Lower leg skin (tissue), 4 donors: ENCODE results near the gene NFIA. TPM values are rescaled to one million over a fixed set of nuclear protein-coding genes. Genes with fewer than 3 reads are reported as not detected.

Experiments
- DNase-seq, 2 donors: peaks; one replicate each; pipeline ENCODE4 v3.0.0-alpha.2; 2019; ENCODE audit warnings: low spot score in 2 of 2
- H3K4me3 ChIP-seq: fragments of 200-600 bp; sonication (generic); 2 replicates; pipeline ENCODE4 v1.5.1; 2017; ENCODE audit warnings: mild to moderate bottlenecking, low read depth; ENCODE audit not compliant: poor library complexity, severe bottlenecking
- POLR2A ChIP-seq, 2 donors: fragments of 450-650 bp; IDR thresholded peaks; one replicate each; pipeline ENCODE4 v1.6.1; 2016 to 2017; ENCODE audit warnings: antibody characterized with exemption in 2 of 2, mild to moderate bottlenecking in 1 of 2, moderate library complexity in 1 of 2
- WGBS, 2 donors: methylation state at CpG; one replicate each; pipeline ENCODE4 v1.1.5; 2018; 5-methylcytosine and 5-hydroxymethylcytosine counted together
- intact Hi-C: fragments of 100-400 bp; cut with DNase I; formaldehyde crosslinking; loops from one replicate; pipeline ENCODE4 v1.15.0; 2023; ENCODE audit warnings: low total_unique reads
- total RNA-seq, 4 donors: library from RNA; depleted of rRNA; stranded (reverse); fragments of >200 nt; gene quantifications; one replicate each; pipeline ENCODE4 v1.1.0, GENCODE V29; 2016
- TF ChIP-seq, protein P1 (sequence below), 3 donors: fragments of 450-650 bp; IDR thresholded peaks; one replicate each; pipeline ENCODE4 v1.5.1; 2016; ENCODE audit warnings: antibody characterized with exemption in 3 of 3, mild to moderate bottlenecking in 3 of 3, moderate library complexity in 2 of 3

The NFIA gene
- total RNA-seq, 4 donors from 2014 or later = 26.0 to 32.5 (median 30.3) TPM

DNA sequence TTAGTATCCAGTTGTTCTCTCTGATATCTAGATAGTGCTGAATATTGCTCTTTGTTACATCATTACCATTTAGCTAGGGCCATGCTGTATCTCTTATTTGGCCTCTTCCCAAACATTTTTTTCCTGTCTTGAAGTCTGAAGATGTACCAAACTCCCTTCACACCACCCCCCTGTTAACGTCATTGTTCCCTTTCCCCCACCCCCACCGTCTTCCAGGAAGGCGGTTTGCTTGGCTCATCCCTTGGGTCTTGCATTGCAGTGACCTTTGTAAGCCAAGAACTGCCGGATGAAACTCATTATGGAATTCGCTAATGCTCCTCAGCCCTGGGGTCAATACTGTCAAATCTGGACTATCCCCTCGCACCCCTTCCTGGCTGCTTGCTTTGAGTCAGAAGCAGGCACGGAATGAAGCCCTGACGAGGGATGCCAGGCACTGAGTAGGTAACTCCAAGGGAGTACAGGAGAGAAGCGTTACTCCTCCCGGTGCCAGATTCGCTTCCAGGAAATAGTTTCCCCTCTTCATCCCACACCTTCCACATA, 359.4 kb downstream of the NFIA start:
- TF ChIP-seq, protein P1, sequence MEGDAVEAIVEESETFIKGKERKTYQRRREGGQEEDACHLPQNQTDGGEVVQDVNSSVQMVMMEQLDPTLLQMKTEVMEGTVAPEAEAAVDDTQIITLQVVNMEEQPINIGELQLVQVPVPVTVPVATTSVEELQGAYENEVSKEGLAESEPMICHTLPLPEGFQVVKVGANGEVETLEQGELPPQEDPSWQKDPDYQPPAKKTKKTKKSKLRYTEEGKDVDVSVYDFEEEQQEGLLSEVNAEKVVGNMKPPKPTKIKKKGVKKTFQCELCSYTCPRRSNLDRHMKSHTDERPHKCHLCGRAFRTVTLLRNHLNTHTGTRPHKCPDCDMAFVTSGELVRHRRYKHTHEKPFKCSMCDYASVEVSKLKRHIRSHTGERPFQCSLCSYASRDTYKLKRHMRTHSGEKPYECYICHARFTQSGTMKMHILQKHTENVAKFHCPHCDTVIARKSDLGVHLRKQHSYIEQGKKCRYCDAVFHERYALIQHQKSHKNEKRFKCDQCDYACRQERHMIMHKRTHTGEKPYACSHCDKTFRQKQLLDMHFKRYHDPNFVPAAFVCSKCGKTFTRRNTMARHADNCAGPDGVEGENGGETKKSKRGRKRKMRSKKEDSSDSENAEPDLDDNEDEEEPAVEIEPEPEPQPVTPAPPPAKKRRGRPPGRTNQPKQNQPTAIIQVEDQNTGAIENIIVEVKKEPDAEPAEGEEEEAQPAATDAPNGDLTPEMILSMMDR (IDR thresholded peaks at IDR 0.05) = no peak
- no peak for TF ChIP-seq POLR2A (IDR thresholded peaks at IDR 0.05)
- no peak for DNase-seq
- intact Hi-C loops = no loop called here
- no peak overlapping the region for H3K4me3 ChIP-seq
- WGBS, 2 donors = 68 to 82% methylated on average over 11 of the region's 11 CpGs

DNA sequence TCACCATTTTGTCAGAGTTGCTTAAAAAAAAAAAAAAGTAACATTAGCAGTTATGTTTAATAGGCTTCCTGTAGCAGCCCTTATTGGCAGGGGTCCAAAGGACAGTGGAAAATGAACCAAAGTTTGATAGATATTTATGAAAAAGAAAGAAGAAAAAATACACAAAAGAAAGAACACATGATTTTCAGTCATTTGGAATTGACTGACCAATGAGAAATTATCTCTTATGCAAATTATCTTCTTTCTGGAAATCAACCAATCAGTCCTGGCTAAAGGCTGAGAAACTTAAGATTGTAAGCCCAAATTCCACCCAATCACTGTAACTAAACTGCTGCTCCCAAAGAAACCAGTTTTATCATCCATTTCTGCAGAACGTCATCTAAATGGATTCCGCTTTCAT, 360.2 kb downstream of the NFIA start:
- no peak for DNase-seq
- TF ChIP-seq, protein P1 (IDR thresholded peaks at IDR 0.05) = no peak
- TF ChIP-seq POLR2A (IDR thresholded peaks at IDR 0.05) = no peak
- H3K4me3 ChIP-seq = no peak overlapping the region
- intact Hi-C loops = no loop called here
- 87 to 93% methylated on average over 2 of the region's 2 CpGs for WGBS, 2 donors

DNA sequence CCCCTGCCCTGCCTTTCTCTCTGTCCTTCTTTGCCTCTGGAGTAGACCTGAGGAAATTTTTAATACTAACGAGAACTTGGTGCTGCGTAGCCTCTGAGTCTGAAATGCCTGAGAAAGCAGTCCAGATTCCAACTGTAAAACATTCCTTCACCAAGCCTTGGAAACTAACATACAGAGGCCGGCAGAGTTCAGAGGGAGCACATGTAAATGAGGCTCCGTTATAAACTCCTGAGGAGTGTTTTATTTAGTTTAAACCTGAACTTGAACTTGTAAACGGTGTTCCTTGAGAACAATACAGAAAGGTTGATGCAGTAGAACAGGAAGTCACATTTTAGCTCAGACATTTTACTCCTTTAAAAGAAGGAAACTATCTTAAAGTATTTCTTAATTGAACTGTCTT, 361.9 kb downstream of the NFIA start:
- no peak for TF ChIP-seq POLR2A (IDR thresholded peaks at IDR 0.05)
- TF ChIP-seq, protein P1 (IDR thresholded peaks at IDR 0.05) = no peak
- intact Hi-C loops = no loop called here
- H3K4me3 ChIP-seq = no peak overlapping the region
- no peak for DNase-seq
- 72 to 75% methylated on average over 5 of the region's 5 CpGs for WGBS, 2 donors

DNA sequence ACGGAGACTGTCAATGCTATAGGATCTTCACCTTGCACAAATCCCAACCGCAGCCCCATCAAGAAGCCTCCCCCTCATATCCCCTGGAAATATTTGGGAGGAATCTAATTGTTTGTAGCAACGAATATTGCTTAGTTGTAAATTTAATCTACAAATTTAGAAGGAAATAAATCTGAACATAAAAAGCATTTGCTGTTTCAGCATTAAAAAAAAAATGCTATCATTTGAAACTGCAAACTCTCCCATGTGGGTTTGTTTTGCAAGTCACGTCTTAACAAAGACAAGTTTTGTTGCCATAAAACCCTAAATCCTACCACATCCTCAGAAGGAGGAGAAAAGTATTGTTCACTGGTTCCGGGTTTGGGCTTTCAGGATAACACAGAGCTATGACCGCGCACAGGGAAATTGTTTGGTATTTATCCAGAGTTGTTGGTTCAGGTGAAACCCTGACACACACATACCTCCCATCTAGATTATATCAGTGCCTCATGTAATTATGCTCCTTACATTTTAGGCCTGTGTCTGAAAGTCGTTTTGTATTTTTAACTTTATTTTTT, 363.0 kb downstream of the NFIA start:
- TF ChIP-seq, protein P1 (IDR thresholded peaks at IDR 0.05) = no peak
- TF ChIP-seq POLR2A (IDR thresholded peaks at IDR 0.05) = no peak
- intact Hi-C loops = no loop called here
- DNase-seq = no peak
- 67 to 70% methylated on average over 8 of the region's 8 CpGs for WGBS, 2 donors
- H3K4me3 ChIP-seq = no peak overlapping the region

DNA sequence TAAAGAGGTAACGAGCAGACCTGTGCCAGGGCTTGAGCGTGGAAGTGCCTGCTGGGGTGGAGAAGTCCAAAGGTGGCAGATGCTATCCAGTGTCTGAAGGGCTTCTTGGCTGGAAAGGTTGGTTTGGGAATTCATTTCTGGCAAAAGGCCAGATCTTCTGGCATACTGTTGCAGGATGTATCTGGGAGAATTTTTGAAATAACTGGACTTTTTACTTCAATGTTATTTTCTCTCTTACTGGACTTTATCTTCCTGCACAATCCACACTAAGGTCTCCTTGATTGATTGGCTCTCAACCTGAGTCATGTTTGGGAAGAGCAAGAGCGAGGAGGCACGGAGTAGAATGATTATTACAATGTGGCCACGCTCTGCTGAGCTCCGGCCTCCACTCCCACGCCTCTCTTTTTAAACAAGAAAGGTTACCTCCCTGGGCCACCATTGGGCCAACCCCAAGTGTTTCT, 364.2 kb downstream of the NFIA start:
- H3K4me3 ChIP-seq = no peak overlapping the region
- intact Hi-C loops = no loop called here
- no peak for DNase-seq
- WGBS, 2 donors = 81 to 85% methylated on average over 7 of the region's 7 CpGs
- TF ChIP-seq, protein P1 (IDR thresholded peaks at IDR 0.05) = no peak
- no peak for TF ChIP-seq POLR2A (IDR thresholded peaks at IDR 0.05)
